Inflammatory macrophage (primary cell): ENCODE measurements around the gene WNT3.
"Not testable (repeated sequence)": the region's sequence is repeated elsewhere in the genome, so short reads cannot be mapped to it uniquely, and the experiment has no call there.

Source experiments
- DNase-seq, 2 donors: peaks; one replicate each; pipeline ENCODE4 v3.0.0-alpha.2; 2020 to 2022

Gene WNT3

GRCh38 chr17:46783031-46783593 lies 35.4 kb downstream of the WNT3 start:
- DNase-seq: no peak

- DNase-seq: peak in 1 of 2 donors; percentile 24
Observed at GRCh38 chr17:46782250-46782953, 36.1 kb downstream of the WNT3 start.

GRCh38 chr17:46780003-46780373 lies 38.5 kb downstream of the WNT3 start:
- DNase-seq: no peak

- DNase-seq: no peak
Observed at GRCh38 chr17:46777943-46778915, 40.3 kb downstream of the WNT3 start.

- no peak for DNase-seq
Observed at GRCh38 chr17:46776298-46777005, 42.0 kb downstream of the WNT3 start.

- no peak for DNase-seq
Observed at GRCh38 chr17:46774108-46774737, 44.3 kb downstream of the WNT3 start.

- DNase-seq: no peak
Observed at GRCh38 chr17:46773676-46774075, 44.8 kb downstream of the WNT3 start.

- DNase-seq: no peak
Observed at GRCh38 chr17:46773221-46773605, 45.3 kb downstream of the WNT3 start.

- DNase-seq: no peak
Observed at GRCh38 chr17:46772475-46773220, 45.8 kb downstream of the WNT3 start.

GRCh38 chr17:46771561-46772474 lies 46.7 kb downstream of the WNT3 start:
- no peak for DNase-seq

- DNase-seq: no peak
Observed at GRCh38 chr17:46770818-46771560, 47.5 kb downstream of the WNT3 start.

GRCh38 chr17:46770439-46770817 lies 48.1 kb downstream of the WNT3 start:
- DNase-seq: no peak

GRCh38 chr17:46769531-46770438 lies 48.7 kb downstream of the WNT3 start:
- no peak for DNase-seq

- DNase-seq: not testable (repeated sequence)
Observed at GRCh38 chr17:46768896-46769295, 49.6 kb downstream of the WNT3 start.

- no peak for DNase-seq
Observed at GRCh38 chr17:46768540-46768870, 50.0 kb downstream of the WNT3 start.

GRCh38 chr17:46766493-46767491 lies 51.7 kb downstream of the WNT3 start:
- no peak for DNase-seq

GRCh38 chr17:46765453-46765852 lies 53.0 kb downstream of the WNT3 start:
- DNase-seq: no peak
